GM20000 (cell line): ENCODE results near the gene RAPGEF1.

ENCODE experiments used
- DNase-seq: peaks from one replicate; pipeline ENCODE4 v3.0.0; 2012; ENCODE audit warnings: low spot score
- TF ChIP-seq, protein P1 (sequence below): IDR thresholded peaks from 2 replicates; pipeline ENCODE4 v1.5.1; 2012; ENCODE audit warnings: mild to moderate bottlenecking, control low read depth; ENCODE audit errors: extremely low read depth, missing control alignments

The RAPGEF1 gene

DNA sequence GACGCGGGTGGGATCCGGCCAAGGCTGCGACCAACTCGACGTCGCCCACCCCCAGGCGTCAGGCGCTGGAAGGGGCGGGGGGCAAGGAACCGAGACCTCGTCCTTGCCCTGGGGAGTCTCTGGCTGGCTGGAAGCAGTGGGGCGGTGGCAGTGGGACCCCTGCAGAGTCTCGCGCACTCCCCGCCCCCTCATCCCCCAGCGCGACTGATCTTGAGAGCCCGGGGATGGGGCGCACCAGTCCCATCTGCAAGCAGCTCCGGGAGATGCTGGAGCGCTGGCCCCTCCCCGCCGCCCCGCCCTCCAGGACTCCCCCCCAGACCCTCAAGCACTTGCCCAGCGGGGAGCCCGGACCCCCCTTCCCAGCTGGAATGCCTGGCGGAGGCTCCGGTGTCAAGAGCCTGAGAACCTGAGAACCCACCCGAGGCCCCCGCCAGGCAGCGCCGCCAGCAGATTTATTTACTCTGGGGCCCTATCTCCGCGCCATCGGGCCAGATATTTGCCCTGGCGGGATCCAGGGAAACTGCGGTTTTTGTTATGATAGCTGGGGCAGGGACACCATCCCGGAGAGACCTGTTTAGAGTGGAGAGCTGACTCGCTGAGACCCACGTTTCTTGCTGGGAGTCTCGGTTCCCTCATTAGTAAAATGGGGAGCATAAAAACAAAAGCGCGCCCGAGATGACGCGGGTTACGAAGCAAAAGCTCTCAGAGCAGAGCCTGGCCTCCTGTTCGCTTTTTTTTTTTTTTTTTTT is 193.4 kb downstream of the RAPGEF1 start:
- TF ChIP-seq, protein P1, sequence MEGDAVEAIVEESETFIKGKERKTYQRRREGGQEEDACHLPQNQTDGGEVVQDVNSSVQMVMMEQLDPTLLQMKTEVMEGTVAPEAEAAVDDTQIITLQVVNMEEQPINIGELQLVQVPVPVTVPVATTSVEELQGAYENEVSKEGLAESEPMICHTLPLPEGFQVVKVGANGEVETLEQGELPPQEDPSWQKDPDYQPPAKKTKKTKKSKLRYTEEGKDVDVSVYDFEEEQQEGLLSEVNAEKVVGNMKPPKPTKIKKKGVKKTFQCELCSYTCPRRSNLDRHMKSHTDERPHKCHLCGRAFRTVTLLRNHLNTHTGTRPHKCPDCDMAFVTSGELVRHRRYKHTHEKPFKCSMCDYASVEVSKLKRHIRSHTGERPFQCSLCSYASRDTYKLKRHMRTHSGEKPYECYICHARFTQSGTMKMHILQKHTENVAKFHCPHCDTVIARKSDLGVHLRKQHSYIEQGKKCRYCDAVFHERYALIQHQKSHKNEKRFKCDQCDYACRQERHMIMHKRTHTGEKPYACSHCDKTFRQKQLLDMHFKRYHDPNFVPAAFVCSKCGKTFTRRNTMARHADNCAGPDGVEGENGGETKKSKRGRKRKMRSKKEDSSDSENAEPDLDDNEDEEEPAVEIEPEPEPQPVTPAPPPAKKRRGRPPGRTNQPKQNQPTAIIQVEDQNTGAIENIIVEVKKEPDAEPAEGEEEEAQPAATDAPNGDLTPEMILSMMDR, result no peak
- DNase-seq, result no peak

- TF ChIP-seq, protein P1, result no peak
- no peak for DNase-seq
These were observed 194.0 kb downstream of the RAPGEF1 start for GRCh38 chr9:131545786-131546335.

DNA sequence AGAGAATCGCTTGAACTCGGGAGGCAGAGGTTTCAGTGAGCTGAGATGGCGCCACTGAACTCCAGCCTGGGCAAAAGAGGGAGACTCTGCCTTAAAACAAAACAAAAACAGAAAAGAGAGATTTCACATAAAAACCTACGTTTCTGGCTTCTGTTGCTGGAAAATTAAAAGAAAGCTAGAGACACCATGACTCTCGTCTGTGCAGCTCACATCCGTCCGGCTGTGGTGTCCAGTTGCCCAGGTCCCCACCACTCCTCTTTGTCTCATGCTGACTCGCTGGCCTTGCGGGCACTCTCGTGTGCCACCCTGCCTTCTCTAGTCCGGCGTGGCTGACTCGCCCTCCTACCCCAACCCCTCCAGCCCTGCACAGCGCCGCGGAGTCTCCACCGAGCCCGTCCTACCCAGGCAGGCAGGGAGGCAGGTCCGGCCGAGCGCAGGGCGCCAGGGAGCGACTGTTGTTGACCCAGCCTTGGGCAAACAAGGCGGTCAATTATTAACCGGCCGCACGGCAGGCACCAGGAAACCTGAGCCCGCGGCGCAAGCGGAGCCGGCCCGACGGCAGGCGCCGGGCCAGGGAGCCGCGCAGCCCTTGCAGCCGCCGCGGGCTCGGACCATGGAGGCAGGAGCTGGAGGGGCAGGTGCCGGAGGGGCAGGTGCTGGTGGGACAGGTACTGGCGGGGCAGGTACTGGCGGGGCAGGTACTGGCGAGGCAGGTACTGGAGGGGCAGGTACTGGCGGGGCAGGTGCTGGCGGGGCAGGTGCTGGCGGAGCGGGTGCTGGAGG is 194.7 kb downstream of the RAPGEF1 start, which contains the start of gene PRRT1B:
TSS of gene PRRT1B (plus strand) at position 521 of the 783 bp plus-strand sequence. CDS start at position 614, 93 bp downstream.
- DNase-seq, result no peak

GRCh38 chr9:131543141-131543540 is 196.7 kb downstream of the RAPGEF1 start:
- no peak for DNase-seq
- TF ChIP-seq, protein P1, result no peak

More for the DNA sequence above, 194.7 kb downstream of the RAPGEF1 start, which contains the start of gene PRRT1B:
- TF ChIP-seq, protein P1, result no peak

GRCh38 chr9:131539223-131539923 is 200.5 kb downstream of the RAPGEF1 start:
- TF ChIP-seq, protein P1, result no peak
- DNase-seq, result no peak

GRCh38 chr9:131537946-131538345 is 201.9 kb downstream of the RAPGEF1 start:
- no peak for DNase-seq
- TF ChIP-seq, protein P1, result no peak
